Heart left ventricle (tissue), 16 donors: ENCODE results near the gene CALML5. TPM values are rescaled to one million over a fixed set of nuclear protein-coding genes. Genes with fewer than 3 reads are reported as not detected.

Experiments used
- ATAC-seq, 4 donors: fragments of 200-7000 bp; cut with Tn5 transposase; one replicate each; pipeline ENCODE4 v1.9.1; 2020 to 2022; ENCODE audit warnings: moderate library complexity in 4 of 4, mild to moderate bottlenecking in 3 of 4, moderate number of reproducible peaks in 1 of 4
- DNase-seq, 5 donors: peaks; one replicate each; pipeline ENCODE4 v3.0.0-alpha.2; 2020
- H3K27ac ChIP-seq, 12 donors: fragments of 200-600 bp; sonication (generic) in 4 of 12; one replicate each; pipeline versions ENCODE4 v1.5.0 to v1.8.0; 2016 to 2022; ENCODE audit warnings: mild to moderate bottlenecking in 2 of 12
- H3K27me3 ChIP-seq, 9 donors: fragments of 200-600 bp; sonication (generic) in 2 of 9; one replicate each; pipeline versions ENCODE4 v1.5.1 to v1.8.0; 2016 to 2022; ENCODE audit warnings: mild to moderate bottlenecking in 3 of 9
- H3K36me3 ChIP-seq, 9 donors: fragments of 200-600 bp; sonication (generic) in 2 of 9; one replicate each; pipeline versions ENCODE4 v1.5.0 to v1.8.0; 2018 to 2022; ENCODE audit warnings: mild to moderate bottlenecking in 2 of 9
- H3K4me1 ChIP-seq, 12 donors: fragments of 200-600 bp; sonication (generic) in 4 of 12; one replicate each; pipeline versions ENCODE4 v1.5.0 to v1.8.0; 2016 to 2022; ENCODE audit warnings: mild to moderate bottlenecking in 3 of 12
- H3K4me3 ChIP-seq, 12 donors: fragments of 200-600 bp; sonication (generic) in 4 of 12; one replicate each; pipeline versions ENCODE4 v1.5.0 to v1.8.0; 2017 to 2022; ENCODE audit warnings: mild to moderate bottlenecking in 9 of 12, moderate library complexity in 4 of 12
- H3K9me3 ChIP-seq, 12 donors: fragments of 200-600 bp; sonication (generic) in 4 of 12; one replicate each; pipeline versions ENCODE4 v1.5.0 to v1.8.0; 2016 to 2022; ENCODE audit warnings: mild to moderate bottlenecking in 1 of 12
- POLR2A ChIP-seq, 2 donors: fragments of 450-650 bp; IDR thresholded peaks; one replicate each; pipeline ENCODE4 v1.6.1; 2017; ENCODE audit warnings: antibody characterized with exemption in 2 of 2, mild to moderate bottlenecking in 2 of 2, moderate library complexity in 2 of 2
- WGBS, 4 donors: extraction: QIAGEN DNeasy Blood & Tissue Kit in 2 of 4; methylation state at CpG; one replicate each; pipeline versions ENCODE4 v1.1.5 to v1.1.7; 2013 to 2018; 5-methylcytosine and 5-hydroxymethylcytosine counted together
- intact Hi-C, 10 donors: fragments of 100-400 bp; cut with DNase I; formaldehyde crosslinking; loops; one replicate each; pipeline versions ENCODE4 v1.11.1 to v1.14.2; 2022
- polyA plus RNA-seq, 2 donors: library from polyadenylated mRNA; stranded (reverse); fragments of 200-250 nt; gene quantifications; one replicate each; pipeline ENCODE4 v1.2.3, GENCODE V29; 2013
- total RNA-seq, 9 donors: library from RNA; depleted of rRNA in 2 of 9; stranded (reverse); fragments of >200 nt in 2 of 9; fragmentation: NEBNext Ultra II Directional in 3 of 9; extraction: Animal tissue kit (Norgen Biotek cat#: 25700) in 3 of 9; gene quantifications; one replicate each; pipeline versions ENCODE4 v1.1.0 to v1.2.4, GENCODE V29; 2016 to 2023
- TF ChIP-seq, protein P1 (sequence below), 12 donors: fragments of 200-600 bp; sonication (generic) in 4 of 12; IDR thresholded peaks; one replicate each; pipeline versions ENCODE4 v1.5.0 to v1.8.0; 2018 to 2022; ENCODE audit warnings: antibody characterized with exemption in 12 of 12, mild to moderate bottlenecking in 5 of 12
- donor health status: ischemic (EF 13 %, LVEDD 7.1; RV severe dilation, severe dysfunction).
- donor health status: healthy with polysubstance abuse.
- donor health status: DM: no; HTN: yes; CAD: no.
- donor health status: DM: no; HTN: no; CAD: no.
- donor health status: ischemic (EF 25% LVEDD 6.9; RV normal size, moderate dysfunction).
- donor health status: ischemic (EF 25% LVEDD 5.7; RV mildly dilated, moderate dysfunction).
- donor health status: healthy.
- donor health status: DM: yes; HTN: yes; CAD: no.
- donor health status: ischemic (EF 35%, LVEDD 5.7; RV mildly dilated, moderate dysfunction).
- donor health status: nonischemic (EF 11% LVEDD 7.7; RV severe dilation, severe dysfunction).
- donor health status: DM: yes; HTN: yes; CAD: no.
- donor health status: PGD.
- donor health status: ischemic (EF 29% LVEDD 5.4; RV normal size, mild dysfunction).
- donor health status: nonischemic (EF 23%, LVEDD 6.1; RV moderate dilation, normal function).

Gene CALML5
- total and polyA plus RNA-seq, 11 donors, result not detected

DNA sequence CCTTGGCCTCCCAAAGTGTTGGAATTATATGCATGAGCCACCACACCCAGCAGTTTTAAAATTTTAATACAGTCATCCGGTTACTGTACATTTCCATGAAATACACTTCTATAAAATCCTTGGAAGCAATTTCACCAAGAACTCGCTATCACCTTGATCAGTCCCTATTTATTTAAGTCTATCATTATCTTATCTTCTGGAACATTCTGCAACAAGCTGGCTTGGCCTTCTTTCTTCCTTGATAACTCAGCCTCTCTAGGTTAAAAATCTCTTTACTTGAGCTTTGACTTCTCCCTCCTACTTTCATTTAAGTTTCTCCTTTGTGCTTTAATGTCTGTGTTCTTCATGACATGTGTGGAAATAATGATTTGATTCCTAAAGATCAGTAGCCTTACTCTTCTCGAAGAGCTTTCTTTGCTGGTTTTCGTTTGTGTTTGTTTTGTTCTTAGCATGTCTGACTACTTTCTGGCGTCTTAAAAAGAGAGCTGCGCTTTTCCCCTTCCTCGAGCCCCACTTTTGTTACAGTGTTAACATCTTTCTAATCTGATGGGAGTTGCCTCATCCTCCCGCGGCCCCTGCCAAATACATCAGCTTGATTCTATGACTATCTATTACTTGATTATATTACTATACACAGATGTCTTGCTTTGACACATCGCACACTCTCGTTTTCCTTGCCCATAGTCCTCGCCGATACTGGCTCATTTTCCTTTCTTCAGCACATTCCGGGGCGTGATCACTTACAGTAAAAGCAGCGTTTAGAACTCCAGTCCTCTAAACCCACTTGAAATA is 11.1 kb upstream of the CALML5 start:
- intact Hi-C loops, result no loop called here
- H3K36me3 ChIP-seq, result no peaks in the 10 kb centered on the region
- H3K9me3 ChIP-seq, result no peaks in the 10 kb centered on the region
- H3K27ac ChIP-seq, result no peak overlapping the region
- H3K4me1 ChIP-seq, result no peaks in the 10 kb centered on the region
- DNase-seq (no peak), ATAC-seq (no peak)
- 83% methylated on average over 16 of the region's 16 CpGs for WGBS, 4 donors
- no peaks in the 10 kb centered on the region for H3K27me3 ChIP-seq
- TF ChIP-seq, protein P1, sequence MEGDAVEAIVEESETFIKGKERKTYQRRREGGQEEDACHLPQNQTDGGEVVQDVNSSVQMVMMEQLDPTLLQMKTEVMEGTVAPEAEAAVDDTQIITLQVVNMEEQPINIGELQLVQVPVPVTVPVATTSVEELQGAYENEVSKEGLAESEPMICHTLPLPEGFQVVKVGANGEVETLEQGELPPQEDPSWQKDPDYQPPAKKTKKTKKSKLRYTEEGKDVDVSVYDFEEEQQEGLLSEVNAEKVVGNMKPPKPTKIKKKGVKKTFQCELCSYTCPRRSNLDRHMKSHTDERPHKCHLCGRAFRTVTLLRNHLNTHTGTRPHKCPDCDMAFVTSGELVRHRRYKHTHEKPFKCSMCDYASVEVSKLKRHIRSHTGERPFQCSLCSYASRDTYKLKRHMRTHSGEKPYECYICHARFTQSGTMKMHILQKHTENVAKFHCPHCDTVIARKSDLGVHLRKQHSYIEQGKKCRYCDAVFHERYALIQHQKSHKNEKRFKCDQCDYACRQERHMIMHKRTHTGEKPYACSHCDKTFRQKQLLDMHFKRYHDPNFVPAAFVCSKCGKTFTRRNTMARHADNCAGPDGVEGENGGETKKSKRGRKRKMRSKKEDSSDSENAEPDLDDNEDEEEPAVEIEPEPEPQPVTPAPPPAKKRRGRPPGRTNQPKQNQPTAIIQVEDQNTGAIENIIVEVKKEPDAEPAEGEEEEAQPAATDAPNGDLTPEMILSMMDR (IDR thresholded peaks at IDR 0.05), result no peak
- TF ChIP-seq POLR2A (IDR thresholded peaks at IDR 0.05), result no peak
- H3K4me3 ChIP-seq, result no peak overlapping the region

DNA sequence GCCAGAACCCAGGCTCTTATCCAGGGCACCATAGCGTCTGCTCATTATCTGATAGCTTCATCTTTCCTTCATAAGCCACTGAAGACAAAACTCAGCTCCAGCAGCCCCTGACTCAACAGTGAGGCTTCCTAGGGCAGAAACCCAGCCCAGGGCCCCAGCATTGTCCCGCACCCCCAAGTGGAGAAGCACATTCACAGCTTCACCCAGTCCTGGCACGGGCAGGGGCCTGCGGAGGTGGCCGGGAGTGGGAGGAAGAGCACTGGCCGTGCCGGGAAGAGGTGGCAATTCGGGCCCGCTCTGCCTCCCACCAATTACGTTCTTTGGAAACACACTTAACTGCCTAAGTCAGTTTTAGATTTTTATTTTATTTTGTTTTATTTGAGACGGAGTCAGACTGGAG is 10.3 kb upstream of the CALML5 start:
- no peak for ATAC-seq
- WGBS, 4 donors, result 92 to 97% (median 96%) methylated on average over 11 of the region's 11 CpGs
- H3K4me1 ChIP-seq, result no peaks in the 10 kb centered on the region

DNA sequence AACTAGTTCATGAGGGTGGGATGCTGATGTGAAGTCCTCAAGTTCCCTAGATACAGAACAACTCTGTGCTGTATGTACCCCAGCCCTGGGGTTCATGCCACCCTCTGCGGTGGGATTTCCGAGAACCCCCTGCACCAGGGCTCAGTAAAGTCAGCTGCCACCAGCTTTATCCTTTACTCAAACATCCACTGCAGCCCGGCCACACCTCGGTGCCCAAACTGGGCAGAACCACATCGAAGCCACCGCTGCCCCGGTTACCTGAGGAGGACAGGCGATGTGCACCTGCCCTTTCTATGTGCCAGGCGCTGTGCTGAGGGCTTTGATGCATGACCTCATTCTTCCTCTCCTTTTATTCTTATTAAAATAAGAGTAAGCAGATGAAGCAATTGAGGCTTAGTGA is 9.9 kb upstream of the CALML5 start:
- Histone ChIP-seq H3K27ac (no peak overlapping the region), H3K4me1 (no peaks in the 10 kb centered on the region), H3K9me3 (no peaks in the 10 kb centered on the region), H3K27me3 (no peaks in the 10 kb centered on the region), H3K36me3 (no peaks in the 10 kb centered on the region), H3K4me3 (no peak overlapping the region)
- WGBS, 4 donors, result 93 to 98% (median 96%) methylated on average over 9 of the region's 9 CpGs
- DNase-seq (no peak), ATAC-seq (no peak)
- TF ChIP-seq, protein P1 (IDR thresholded peaks at IDR 0.05), result no peak
- no peak for TF ChIP-seq POLR2A (IDR thresholded peaks at IDR 0.05)
- intact Hi-C loops, result no loop called here

More for the DNA sequence above, 10.3 kb upstream of the CALML5 start:
- H3K4me3 ChIP-seq, result no peak overlapping the region
- no peaks in the 10 kb centered on the region for H3K36me3 ChIP-seq
- intact Hi-C loops, result no loop called here
- no peaks in the 10 kb centered on the region for H3K27me3 ChIP-seq
- no peak for DNase-seq
- TF ChIP-seq, protein P1 (IDR thresholded peaks at IDR 0.05), result no peak
- no peak for TF ChIP-seq POLR2A (IDR thresholded peaks at IDR 0.05)
- no peak overlapping the region for H3K27ac ChIP-seq
- H3K9me3 ChIP-seq, result no peaks in the 10 kb centered on the region

DNA sequence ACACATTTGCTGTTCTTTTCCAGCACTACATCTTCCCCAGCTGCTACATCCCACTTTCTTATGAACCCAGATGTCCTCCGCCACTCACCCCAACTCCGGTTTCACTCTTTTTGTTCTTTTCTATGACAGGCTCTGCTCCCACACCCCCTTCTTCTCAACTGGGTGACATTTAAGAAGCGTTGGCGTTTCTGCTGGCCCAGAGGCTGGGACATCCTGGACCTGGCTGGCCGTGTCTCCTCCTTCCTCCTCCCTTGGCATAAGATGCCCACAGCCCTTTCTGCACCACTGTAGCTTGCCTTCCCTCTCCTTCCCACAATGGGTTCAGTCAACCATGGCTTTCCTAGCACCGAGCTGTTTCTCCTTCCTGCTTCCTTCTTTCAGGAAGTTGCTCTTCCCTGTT is 9.4 kb upstream of the CALML5 start:
- no peak for ATAC-seq
- intact Hi-C loops, result no loop called here
- no peak for TF ChIP-seq POLR2A (IDR thresholded peaks at IDR 0.05)
- TF ChIP-seq, protein P1 (IDR thresholded peaks at IDR 0.05), result no peak
- Histone ChIP-seq H3K4me3 (no peak overlapping the region), H3K27ac (no peak overlapping the region), H3K27me3 (no peaks in the 10 kb centered on the region), H3K9me3 (no peaks in the 10 kb centered on the region), H3K4me1 (no peaks in the 10 kb centered on the region), H3K36me3 (no peaks in the 10 kb centered on the region)
- WGBS, 4 donors, result 88 to 94% (median 93%) methylated on average over 6 of the region's 6 CpGs
- no peak for DNase-seq
